GM12878 (cell line): ENCODE data around the gene STRA6. TPM values are rescaled to one million over a fixed set of nuclear protein-coding genes. Genes with fewer than 3 reads are reported as not detected.

Experiments used
- ATAC-seq: fragments of 200-7000 bp; cut with Tn5 transposase; 3 replicates; pipeline ENCODE4 v1.9.1; 2020; ENCODE audit warnings: mild to moderate bottlenecking, moderate library complexity
- BruUV-seq: library from RNA; stranded (reverse); fragments of 400-500 nt; replicated peaks from 2 replicates; lab custom pipeline; 2021; lab: Mats Ljungman, UMichigan
- CTCF ChIA-PET: fragments of 300-600 bp; sonication (Branson Sonifier 250); formaldehyde crosslinking; extraction: SDS; loops from one replicate; lab custom pipeline; 2021; ENCODE audit warnings: inconsistent platforms; lab: Yijun Ruan, JAX
- POLR2A ChIA-PET: fragments of 350-600 bp; formaldehyde crosslinking; extraction: SDS; loops from one replicate; lab custom pipeline; 2021; ENCODE audit warnings: inconsistent platforms; lab: Charles Lee
- RAD21 ChIA-PET: fragments of 300-600 bp; sonication (Branson Sonifier 250); formaldehyde crosslinking; loops from one replicate; lab custom pipeline; 2023; ENCODE audit warnings: antibody characterized with exemption; ENCODE audit not compliant: unreplicated experiment; lab: Charles Lee
- SMC1A ChIA-PET: fragments of 300-600 bp; sonication (Branson Sonifier 250); formaldehyde crosslinking; loops from one replicate; lab custom pipeline; 2023; ENCODE audit not compliant: unreplicated experiment, uncharacterized antibody; lab: Charles Lee
- DNase-seq: peaks from one replicate; pipeline ENCODE4 v3.0.0-alpha.2; 2011; ENCODE audit warnings: low read depth, low spot score
- FAIRE-seq: peaks from 3 replicates; lab custom pipeline; 2011; peaks lifted over from hg19 to GRCh38; lab: Jason Lieb, UNC
- H2AFZ ChIP-seq: 2 replicates; pipeline ENCODE4 v1.6.0; 2011; ENCODE audit warnings: low read depth, low read length, control low read depth; ENCODE audit not compliant: control insufficient read depth
- H3K27ac ChIP-seq: 2 replicates; pipeline ENCODE4 v1.5.1; 2011; ENCODE audit warnings: control low read depth; ENCODE audit not compliant: control insufficient read depth, insufficient read depth
- H3K27me3 ChIP-seq, 2 experiments: replicated peaks in 1 of 2; 2 replicates each; pipeline versions ENCODE4 v1.6.0 to v1.6.1; 2011; ENCODE audit warnings: low read length in 1 of 2; ENCODE audit not compliant: control insufficient read depth in 2 of 2, insufficient read depth in 2 of 2
- H3K36me3 ChIP-seq, 2 experiments: 2 replicates each; pipeline ENCODE4 v1.5.1; 2011; ENCODE audit warnings: low read length in 1 of 2; ENCODE audit not compliant: control insufficient read depth in 2 of 2, insufficient read depth in 2 of 2
- H3K4me1 ChIP-seq: 2 replicates; pipeline ENCODE4 v1.6.1; 2011; ENCODE audit warnings: mild to moderate bottlenecking, low read length, moderate library complexity, mixed read lengths; ENCODE audit not compliant: control insufficient read depth, insufficient read depth
- H3K4me2 ChIP-seq: 2 replicates; pipeline ENCODE4 v1.6.0; 2011; ENCODE audit warnings: control low read depth; ENCODE audit not compliant: control insufficient read depth, insufficient read depth
- H3K4me3 ChIP-seq: fragments of 200-600 bp; sonication (generic); 2 replicates; pipeline ENCODE4 v1.5.1; 2016
- H3K79me2 ChIP-seq: 2 replicates; pipeline ENCODE4 v1.6.0; 2011; ENCODE audit warnings: low read length; ENCODE audit not compliant: control insufficient read depth, insufficient read depth
- H3K9ac ChIP-seq: 2 replicates; pipeline ENCODE4 v1.8.0; 2011; ENCODE audit warnings: low read length, control low read depth, mixed read lengths; ENCODE audit not compliant: control insufficient read depth, insufficient read depth
- H3K9me3 ChIP-seq: replicated peaks from 3 replicates; pipeline ENCODE4 v1.5.1; 2011; ENCODE audit warnings: mild to moderate bottlenecking, low read length; ENCODE audit not compliant: control insufficient read depth, insufficient read depth
- H4K20me1 ChIP-seq: 2 replicates; pipeline ENCODE4 v1.6.0; 2011; ENCODE audit not compliant: control insufficient read depth, insufficient read depth
- BHLHE40 ChIP-seq, 2 experiments: fragments of 450-650 bp in 1 of 2; IDR thresholded peaks; 2 replicates each; pipeline ENCODE4 v1.6.1; 2011 to 2017; ENCODE audit warnings: low read depth in 2 of 2, borderline replicate concordance in 1 of 2, improper control_type of control experiment in 1 of 2, low read length in 1 of 2, mild to moderate bottlenecking in 1 of 2
- EED ChIP-seq: sonication (generic); IDR thresholded peaks from 2 replicates; pipeline ENCODE4 v1.6.1; 2016; ENCODE audit warnings: antibody characterized with exemption, low read depth
- IRF5 ChIP-seq: fragments of 450-650 bp; IDR thresholded peaks from 2 replicates; pipeline ENCODE4 v1.6.1; 2017; ENCODE audit warnings: borderline replicate concordance
- NFIC ChIP-seq: IDR thresholded peaks from 2 replicates; pipeline ENCODE4 v1.6.1; 2012; ENCODE audit warnings: low read depth, mild to moderate bottlenecking, inconsistent platforms, low read length, moderate library complexity
- NR2C2 ChIP-seq: IDR thresholded peaks from 2 replicates; pipeline ENCODE4 v1.6.1; 2011; ENCODE audit warnings: borderline replicate concordance, low read depth; ENCODE audit not compliant: control insufficient read depth, insufficient read length
- RUNX3 ChIP-seq: IDR thresholded peaks from 2 replicates; pipeline ENCODE4 v1.6.1; 2012; ENCODE audit warnings: low read length, inconsistent platforms
- whole genome bisulfite sequencing: methylation state at CpG from one replicate; pipeline ENCODE4 v1.1.6; 2016; ENCODE audit warnings: low lambda C conversion rate; ENCODE audit not compliant: insufficient replicate concordance, insufficient coverage; ENCODE audit errors: missing lambda C conversion rate; 5-methylcytosine and 5-hydroxymethylcytosine counted together
- in situ Hi-C: fragments of 300-500 bp; cut with MboI; formaldehyde crosslinking; loops from 9 replicates; pipeline ENCODE4 v1.14.3; 2018; ENCODE audit warnings: mixed read lengths
- intact Hi-C: fragments of 100-400 bp; cut with micrococcal nuclease; formaldehyde crosslinking; loops from one replicate; pipeline ENCODE4 v1.14.2; 2022; ENCODE audit not compliant: unreplicated experiment
- polyA plus RNA-seq, 11 experiments: library from polyadenylated mRNA; depleted of rRNA in 4 of 11; unstranded in 6 of 11; stranded (reverse) in 5 of 11; fragments of >200 nt; fragmentation: Nextera tagmentation in 4 of 11; fragmentation: Illumina TruSeq in 1 of 11; extraction: Ambion mirVana in 4 of 11; extraction: Trizol in 1 of 11; gene quantifications; 1 replicate in 1 of 11; 2 replicates in 10 of 11; pipeline versions ENCODE4 v1.2.1 to v1.2.3, GENCODE V29; 2011 to 2016; ENCODE audit warnings: inconsistent platforms in 2 of 11, missing spikeins in 2 of 11, low read depth in 1 of 11
- total RNA-seq, 4 experiments: library from RNA; depleted of rRNA in 3 of 4; stranded (reverse); fragments of >200 nt in 3 of 4; fragmentation: Illumina TruSeq in 1 of 4; extraction: Trizol in 1 of 4; gene quantifications; 2 replicates each; pipeline versions ENCODE4 v1.2.1 to v1.2.3, GENCODE V29; 2013 to 2021

The STRA6 gene
- total and polyA plus RNA-seq, 10 of the 15 experiments (the other 5 are each of a cell fraction or from before 2014, with no cell fraction given), result 0.31 to 10.8 (median 5.8) TPM

GRCh38 chr15:74136814-74137536, 65.6 kb downstream of the STRA6 start:
- H3K27ac ChIP-seq, result no peak overlapping the region
- H4K20me1 ChIP-seq, result no peaks in the 10 kb centered on the region
- ChIA-PET RAD21 (no interaction called here), POLR2A (no interaction called here), CTCF (no interaction called here), SMC1A (no interaction called here)
- FAIRE-seq (no peak), DNase-seq (no peak), ATAC-seq (no peak)
- TF ChIP-seq EED, result peak; percentile 50; the same call in 1 of the 2 replicates
- 0 out of 2 replicates have a peak, but pooled peaks have one; percentile 11 for TF ChIP-seq RUNX3
- 0 out of 4 replicates have a peak, but pooled peaks of 1 of the 2 experiments have one; percentile 14 for TF ChIP-seq BHLHE40 (IDR thresholded peaks at IDR 0.05; ENCODE audit: borderline replicate concordance in 1 of 2, low read depth in 2 of 2, low read length in 1 of 2)
- no peak for TF ChIP-seq NR2C2
- no peak for TF ChIP-seq IRF5
- TF ChIP-seq NFIC, result no peak
- in situ Hi-C loops, result no loop called here
- H3K9ac ChIP-seq, result peak overlapping the region; percentile 54; the same call in 1 of the 2 replicates
- intact Hi-C loops, result no loop called here
- no peaks in the 10 kb centered on the region for H3K79me2 ChIP-seq
- H3K27me3 ChIP-seq, result peaks cover 15 to 27% of the 10 kb centered on the region in 2 experiments
- WGBS, result 50% methylated on average over 18 of the region's 18 CpGs
- no peaks in the 10 kb centered on the region; the same call in 2 of the 3 replicates for H3K9me3 ChIP-seq
- peaks cover 10% of the 10 kb centered on the region for H3K4me1 ChIP-seq
- BruUV-seq, result no TSS peak
- peak overlapping the region; percentile 57 for H3K4me3 ChIP-seq
- H3K4me2 ChIP-seq, result peak overlapping the region; percentile 98
- peak overlapping the region; percentile 51 for H2AFZ ChIP-seq
- no peaks in the 10 kb centered on the region for H3K36me3 ChIP-seq
